ENCODE data around the gene ARRDC1.
A peak's percentile ranks its signal among the peaks of the same experiment; 100 is the strongest.

The ARRDC1 gene

GRCh38 chr9:137610944-137611343 lies 5.5 kb downstream of the ARRDC1 start:
- FAIRE-seq (no peak), DNase-seq (ENCODE audit: insufficient read length, low spot score) (no peak)
- no peak for TF ChIP-seq POU2F2 (IDR thresholded peaks at IDR 0.05; ENCODE audit: low read depth, low read length)
- no peak for TF ChIP-seq TAF1 (IDR thresholded peaks at IDR 0.05; ENCODE audit: low read depth, low read length)

DNA sequence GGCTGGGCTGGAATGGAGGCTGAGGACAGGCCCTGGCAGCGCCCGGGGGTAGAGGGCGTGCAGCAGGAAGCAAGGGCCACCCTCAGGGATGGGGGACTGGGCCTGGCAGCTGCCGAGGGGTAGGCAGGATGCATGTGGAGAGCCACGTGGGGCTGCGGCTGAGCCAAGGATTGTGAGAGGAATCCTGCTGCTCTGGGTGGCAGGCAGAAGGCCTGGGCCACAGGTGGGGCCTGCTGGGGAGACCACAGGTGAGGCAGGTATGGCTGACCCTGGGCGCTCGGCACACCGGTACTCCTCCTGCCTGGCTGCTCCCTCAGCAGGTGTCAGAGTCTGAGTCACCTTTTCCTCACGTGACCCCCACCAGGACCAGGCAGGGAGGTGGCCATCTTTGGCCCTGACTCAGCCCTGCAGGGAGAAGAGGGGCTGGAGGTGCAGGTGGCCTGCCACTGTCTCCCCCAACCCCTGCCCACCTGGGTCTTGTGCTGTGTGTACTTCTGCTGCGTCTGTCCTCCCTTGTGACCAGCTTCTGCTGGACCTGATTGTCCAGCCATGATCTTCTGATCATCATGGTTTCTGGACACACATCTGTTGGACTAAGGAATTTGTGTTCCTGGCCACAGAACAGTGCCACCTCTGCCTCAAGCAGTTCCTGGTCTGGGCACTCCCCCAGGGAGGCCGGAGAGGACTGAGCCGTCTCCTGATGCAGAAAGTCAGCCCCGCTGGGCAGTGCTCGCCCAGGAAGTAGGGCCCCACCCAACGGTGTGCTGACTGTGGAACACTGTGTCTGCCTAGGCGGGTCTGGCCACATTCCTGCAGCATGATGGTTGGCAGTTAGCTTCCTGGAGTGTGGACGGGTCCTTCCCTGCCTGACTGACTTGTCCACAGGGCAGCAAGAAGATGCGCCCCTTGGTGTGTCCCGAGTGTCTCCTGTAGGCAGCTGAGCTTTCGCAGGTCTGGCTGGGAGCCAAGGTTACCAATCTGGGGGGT lies 6.4 kb downstream of the ARRDC1 start:
- DNase-seq (ENCODE audit: insufficient read length, low spot score) = no peak
- peak; percentile 28 for FAIRE-seq
- TF ChIP-seq POLR2A (IDR thresholded peaks at IDR 0.05; ENCODE audit: low read depth, low read length) (no peak), PAX5 (IDR thresholded peaks at IDR 0.05; ENCODE audit: insufficient read depth, low read length, severe bottlenecking) (no peak)

DNA sequence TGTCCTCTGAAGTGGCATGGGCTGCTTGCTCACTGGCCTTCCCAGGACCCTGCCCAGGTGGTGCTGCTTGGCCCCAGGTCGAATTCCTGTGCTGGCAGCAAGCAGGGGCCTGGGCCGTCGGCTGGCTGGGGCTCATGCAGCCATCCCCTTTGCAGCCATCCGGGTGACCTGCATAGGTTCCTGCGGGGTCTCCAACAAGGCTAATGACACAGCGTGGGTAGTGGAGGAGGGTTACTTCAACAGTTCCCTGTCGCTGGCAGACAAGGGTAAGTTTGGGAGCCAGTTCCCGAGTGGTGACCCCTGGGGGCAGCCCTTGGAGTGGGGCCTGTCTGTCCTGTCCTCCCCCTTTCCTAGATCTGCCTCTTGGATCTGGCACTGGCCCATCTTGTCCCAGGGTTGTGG lies 7.3 kb downstream of the ARRDC1 start:
- DNase-seq (ENCODE audit: insufficient read length, low spot score) = no peak
- no peak for FAIRE-seq
- no peak for TF ChIP-seq POLR2A (IDR thresholded peaks at IDR 0.05; ENCODE audit: low read depth, low read length)
- no peak for TF ChIP-seq SPI1 (IDR thresholded peaks at IDR 0.05; ENCODE audit: low read depth, low read length)
- TF ChIP-seq POU2F2 (IDR thresholded peaks at IDR 0.05; ENCODE audit: low read depth, low read length) = no peak
- no peak for TF ChIP-seq PAX5 (IDR thresholded peaks at IDR 0.05; ENCODE audit: insufficient read depth, low read length, severe bottlenecking)
- TF ChIP-seq POLR2AphosphoS5 (IDR thresholded peaks at IDR 0.05; ENCODE audit: low read depth, low read length) = no peak
- no peak for TF ChIP-seq TAF1 (IDR thresholded peaks at IDR 0.05; ENCODE audit: low read depth, low read length)

DNA sequence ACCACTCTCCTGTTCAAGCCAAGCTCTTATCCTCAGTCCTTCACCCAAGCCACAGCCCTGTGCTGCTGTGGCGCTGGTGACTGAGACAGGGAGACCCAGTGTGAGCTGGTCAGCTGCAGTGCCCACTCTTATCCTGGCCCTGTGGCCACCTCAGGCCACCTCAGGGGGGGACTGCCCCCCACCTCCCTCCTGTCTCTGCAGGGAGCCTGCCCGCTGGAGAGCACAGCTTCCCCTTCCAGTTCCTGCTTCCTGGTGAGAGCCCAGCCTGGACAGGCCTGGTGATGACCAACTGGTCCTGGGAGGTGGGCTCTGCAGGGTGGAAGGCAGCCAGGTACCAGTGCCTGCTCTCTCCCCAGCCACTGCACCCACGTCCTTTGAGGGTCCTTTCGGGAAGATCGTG lies 7.8 kb downstream of the ARRDC1 start:
- TF ChIP-seq POLR2AphosphoS5 (IDR thresholded peaks at IDR 0.05; ENCODE audit: low read depth, low read length) (0 out of 2 replicates have a peak, but pooled peaks have one; percentile 33), PAX5 (IDR thresholded peaks at IDR 0.05; ENCODE audit: insufficient read depth, low read length, severe bottlenecking) (no peak), POLR2A (IDR thresholded peaks at IDR 0.05; ENCODE audit: low read depth, low read length) (no peak)
- no peak for FAIRE-seq
- no peak for DNase-seq (ENCODE audit: insufficient read length, low spot score)

DNA sequence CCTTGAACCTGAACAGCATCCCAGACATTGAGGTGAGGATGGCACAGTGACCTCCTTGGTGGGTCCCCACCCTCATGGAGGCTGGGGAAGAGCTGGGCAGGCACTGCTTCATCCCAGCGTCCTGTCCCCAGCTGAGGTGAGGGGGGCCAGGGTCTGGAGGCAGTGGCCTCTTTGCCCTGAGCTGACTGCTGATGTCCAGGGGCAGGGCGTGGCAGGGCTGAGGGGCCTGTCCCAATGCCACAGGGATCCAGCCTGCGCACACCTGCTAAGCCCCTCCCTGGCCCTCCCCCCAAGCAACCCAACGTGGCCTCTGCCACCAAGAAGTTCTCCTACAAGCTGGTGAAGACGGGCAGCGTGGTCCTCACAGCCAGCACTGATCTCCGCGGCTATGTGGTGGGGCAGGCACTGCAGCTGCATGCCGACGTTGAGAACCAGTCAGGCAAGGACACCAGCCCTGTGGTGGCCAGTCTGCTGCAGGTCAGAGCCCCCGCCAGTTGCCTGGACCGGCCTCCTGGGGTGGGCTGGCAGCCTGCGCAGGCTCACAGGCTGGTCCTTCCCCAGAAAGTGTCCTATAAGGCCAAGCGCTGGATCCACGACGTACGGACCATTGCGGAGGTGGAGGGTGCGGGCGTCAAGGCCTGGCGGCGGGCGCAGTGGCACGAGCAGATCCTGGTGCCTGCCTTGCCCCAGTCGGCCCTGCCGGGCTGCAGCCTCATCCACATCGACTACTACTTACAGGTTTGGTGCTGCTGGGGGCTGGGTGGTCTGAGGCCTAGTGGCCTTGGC lies 8.4 kb downstream of the ARRDC1 start:
- FAIRE-seq = no peak

DNA sequence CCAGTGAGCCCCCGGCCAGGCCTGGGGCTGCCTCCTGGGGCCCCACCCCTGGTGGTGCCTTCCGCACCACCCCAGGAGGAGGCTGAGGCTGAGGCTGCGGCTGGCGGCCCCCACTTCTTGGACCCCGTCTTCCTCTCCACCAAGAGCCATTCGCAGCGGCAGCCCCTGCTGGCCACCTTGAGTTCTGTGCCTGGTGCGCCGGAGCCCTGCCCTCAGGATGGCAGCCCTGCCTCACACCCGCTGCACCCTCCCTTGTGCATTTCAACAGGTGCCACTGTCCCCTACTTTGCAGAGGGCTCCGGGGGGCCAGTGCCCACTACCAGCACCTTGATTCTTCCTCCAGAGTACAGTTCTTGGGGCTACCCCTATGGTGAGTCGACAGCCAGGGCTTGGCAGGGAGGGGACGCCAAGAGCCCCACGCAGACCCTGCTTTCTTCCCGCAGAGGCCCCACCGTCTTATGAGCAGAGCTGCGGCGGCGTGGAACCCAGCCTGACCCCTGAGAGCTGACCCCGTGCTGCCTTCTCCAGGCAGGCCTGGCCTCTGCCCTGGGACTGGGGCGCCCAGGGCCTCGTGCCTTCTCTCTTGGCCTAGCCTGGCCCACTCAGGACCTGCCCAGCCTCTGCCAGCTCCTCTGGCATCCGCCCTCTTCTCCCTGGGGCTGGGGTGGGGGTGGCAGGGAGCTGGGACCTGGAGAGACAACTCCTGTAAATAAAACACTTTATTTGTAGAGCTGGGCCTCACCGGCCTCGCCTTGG lies 9.3 kb downstream of the ARRDC1 start:
- TF ChIP-seq TAF1 (IDR thresholded peaks at IDR 0.05; ENCODE audit: low read depth, low read length) (no peak), PAX5 (IDR thresholded peaks at IDR 0.05; ENCODE audit: insufficient read depth, low read length, severe bottlenecking) (no peak), POLR2A (IDR thresholded peaks at IDR 0.05; ENCODE audit: low read depth, low read length) (no peak), SPI1 (IDR thresholded peaks at IDR 0.05; ENCODE audit: low read depth, low read length) (no peak), POU2F2 (IDR thresholded peaks at IDR 0.05; ENCODE audit: low read depth, low read length) (no peak), POLR2AphosphoS5 (IDR thresholded peaks at IDR 0.05; ENCODE audit: low read depth, low read length) (no peak)
- DNase-seq (ENCODE audit: insufficient read length, low spot score) (no peak), FAIRE-seq (no peak)

More for the DNA sequence above, 8.4 kb downstream of the ARRDC1 start:
- DNase-seq (ENCODE audit: insufficient read length, low spot score) = no peak
- TF ChIP-seq PAX5 (IDR thresholded peaks at IDR 0.05; ENCODE audit: insufficient read depth, low read length, severe bottlenecking) = no peak
- no peak for TF ChIP-seq SPI1 (IDR thresholded peaks at IDR 0.05; ENCODE audit: low read depth, low read length)
- no peak for TF ChIP-seq POU2F2 (IDR thresholded peaks at IDR 0.05; ENCODE audit: low read depth, low read length)
- TF ChIP-seq POLR2A (IDR thresholded peaks at IDR 0.05; ENCODE audit: low read depth, low read length) = no peak
- TF ChIP-seq TAF1 (IDR thresholded peaks at IDR 0.05; ENCODE audit: low read depth, low read length) = no peak
- no peak for TF ChIP-seq POLR2AphosphoS5 (IDR thresholded peaks at IDR 0.05; ENCODE audit: low read depth, low read length)

- TF ChIP-seq SPI1 (IDR thresholded peaks at IDR 0.05; ENCODE audit: low read depth, low read length) (no peak), POU2F2 (IDR thresholded peaks at IDR 0.05; ENCODE audit: low read depth, low read length) (no peak), POLR2A (IDR thresholded peaks at IDR 0.05; ENCODE audit: low read depth, low read length) (no peak), POLR2AphosphoS5 (IDR thresholded peaks at IDR 0.05; ENCODE audit: low read depth, low read length) (no peak), TAF1 (IDR thresholded peaks at IDR 0.05; ENCODE audit: low read depth, low read length) (no peak), PAX5 (IDR thresholded peaks at IDR 0.05; ENCODE audit: insufficient read depth, low read length, severe bottlenecking) (no peak)
- DNase-seq (ENCODE audit: insufficient read length, low spot score) (no peak), FAIRE-seq (no peak)
Measured at GRCh38 chr9:137615387-137615871, 9.9 kb downstream of the ARRDC1 start.

- FAIRE-seq (peak; percentile 88), DNase-seq (ENCODE audit: insufficient read length, low spot score) (peak; percentile 98)
- TF ChIP-seq POLR2AphosphoS5 (IDR thresholded peaks at IDR 0.05; ENCODE audit: low read depth, low read length) (peak; percentile 75), POLR2A (IDR thresholded peaks at IDR 0.05; ENCODE audit: low read depth, low read length) (peak; percentile 74), TAF1 (IDR thresholded peaks at IDR 0.05; ENCODE audit: low read depth, low read length) (no peak), POU2F2 (IDR thresholded peaks at IDR 0.05; ENCODE audit: low read depth, low read length) (peak; percentile 25; the same call in 1 of the 2 replicates)
Measured at GRCh38 chr9:137618105-137619067, 12.9 kb downstream of the ARRDC1 start, which contains the start of gene EHMT1. Gene EHMT1 (plus strand): TSS chr9:137619005. CDS start chr9:137619029, 24 bp downstream.

All from GM12891 (cell line).